Adrenal gland (tissue), 5 donors: ENCODE measurements around the gene FUT8.

Experiments used
- POLR2A ChIP-seq, 2 donors: fragments of 450-650 bp; IDR thresholded peaks; one replicate each; pipeline ENCODE4 v1.6.1; 2017; ENCODE audit warnings: antibody characterized with exemption in 2 of 2, mild to moderate bottlenecking in 2 of 2, moderate library complexity in 1 of 2
- TF ChIP-seq, protein P1 (sequence below), 6 experiments: fragments of 450-650 bp in 4 of 6; fragments of 200-600 bp in 2 of 6; sonication (generic) in 1 of 6; IDR thresholded peaks; 1 replicate in 5 of 6; 2 replicates in 1 of 6; pipeline versions ENCODE4 v1.5.1 to v1.8.0; 2016 to 2021; ENCODE audit warnings: antibody characterized with exemption in 6 of 6, mild to moderate bottlenecking in 2 of 6, moderate library complexity in 1 of 6
- donor health status: DM: no; HTN: no; CAD: no.

DNA sequence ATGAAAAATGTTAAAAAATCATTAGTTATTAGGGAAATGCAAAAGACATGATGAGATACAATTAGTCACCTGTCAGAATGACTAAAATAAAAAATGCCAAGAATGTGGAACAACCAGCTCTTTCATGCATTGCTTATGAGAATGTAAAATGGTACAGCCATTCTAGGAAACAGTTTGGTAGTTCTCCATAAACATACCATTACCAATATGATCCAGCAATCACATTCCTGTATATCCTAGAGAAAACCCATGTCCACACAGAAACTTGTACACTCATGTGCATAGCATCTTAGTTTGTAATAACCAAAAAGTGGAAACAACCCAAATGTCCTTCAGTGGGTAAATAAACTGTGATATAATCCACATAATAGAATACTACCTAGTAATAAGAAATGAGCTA lies 245.7 kb downstream of the FUT8 start:
- TF ChIP-seq, protein P1, sequence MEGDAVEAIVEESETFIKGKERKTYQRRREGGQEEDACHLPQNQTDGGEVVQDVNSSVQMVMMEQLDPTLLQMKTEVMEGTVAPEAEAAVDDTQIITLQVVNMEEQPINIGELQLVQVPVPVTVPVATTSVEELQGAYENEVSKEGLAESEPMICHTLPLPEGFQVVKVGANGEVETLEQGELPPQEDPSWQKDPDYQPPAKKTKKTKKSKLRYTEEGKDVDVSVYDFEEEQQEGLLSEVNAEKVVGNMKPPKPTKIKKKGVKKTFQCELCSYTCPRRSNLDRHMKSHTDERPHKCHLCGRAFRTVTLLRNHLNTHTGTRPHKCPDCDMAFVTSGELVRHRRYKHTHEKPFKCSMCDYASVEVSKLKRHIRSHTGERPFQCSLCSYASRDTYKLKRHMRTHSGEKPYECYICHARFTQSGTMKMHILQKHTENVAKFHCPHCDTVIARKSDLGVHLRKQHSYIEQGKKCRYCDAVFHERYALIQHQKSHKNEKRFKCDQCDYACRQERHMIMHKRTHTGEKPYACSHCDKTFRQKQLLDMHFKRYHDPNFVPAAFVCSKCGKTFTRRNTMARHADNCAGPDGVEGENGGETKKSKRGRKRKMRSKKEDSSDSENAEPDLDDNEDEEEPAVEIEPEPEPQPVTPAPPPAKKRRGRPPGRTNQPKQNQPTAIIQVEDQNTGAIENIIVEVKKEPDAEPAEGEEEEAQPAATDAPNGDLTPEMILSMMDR (IDR thresholded peaks at IDR 0.05), result no peak
- no peak for TF ChIP-seq POLR2A (IDR thresholded peaks at IDR 0.05)
